ENCODE measurements around the gene PAX4. TPM values are rescaled to one million over a fixed set of nuclear protein-coding genes. Genes with fewer than 3 reads are reported as not detected.

The PAX4 gene
- polyA plus RNA-seq, 3 donors, result not detected

DNA sequence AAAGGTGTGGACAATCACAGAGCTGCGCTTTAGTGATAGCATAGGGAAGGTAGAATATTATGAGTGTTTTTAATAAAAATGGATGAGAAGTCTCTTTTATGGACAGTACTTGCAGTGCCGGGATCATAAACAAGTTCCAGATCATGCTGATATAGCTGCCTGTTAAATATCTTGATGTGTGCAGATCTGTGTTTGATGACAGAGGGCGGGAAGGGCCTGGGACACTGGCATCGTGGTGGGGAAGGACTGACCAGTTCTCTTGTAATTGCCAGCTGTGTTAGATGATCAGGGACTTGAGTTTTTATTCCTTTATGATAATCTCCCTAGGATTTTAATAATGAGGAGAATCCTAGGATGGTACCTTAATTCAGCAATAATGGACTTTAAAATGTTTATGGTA is 48.7 kb upstream of the PAX4 start:
- no peaks in the 10 kb centered on the region for H3K9me3 ChIP-seq (replicated peaks in 1 of 2; ENCODE audit: control insufficient read depth in 1 of 2, insufficient read depth in 1 of 2, low read length in 2 of 2)
- H3K4me3 Mint-ChIP-seq, result no peak overlapping the region
- no peaks in the 10 kb centered on the region for H3K27me3 Mint-ChIP-seq (ENCODE audit: low read depth in 3 of 3)
- H3K4me1 ChIP-seq (ENCODE audit: control insufficient read depth in 1 of 2, insufficient read depth in 2 of 2, low read length in 2 of 2), result peaks cover 18 to 24% of the 10 kb centered on the region in 2 donors
- no peak overlapping the region for H3K9ac ChIP-seq (ENCODE audit: insufficient read depth, low read length, poor library complexity, severe bottlenecking)
- no peak for DNase-seq
- 93% methylated on average over 2 of the region's 4 CpGs for WGBS (ENCODE audit: insufficient coverage)
- no peaks in the 10 kb centered on the region for H3K27me3 ChIP-seq (ENCODE audit: control insufficient read depth in 2 of 2, insufficient read depth in 2 of 2, low read length in 2 of 2)
- no peak overlapping the region for H2AFZ ChIP-seq (ENCODE audit: insufficient read depth, low read depth, low read length, poor library complexity, severe bottlenecking)
- TF ChIP-seq, protein P1, sequence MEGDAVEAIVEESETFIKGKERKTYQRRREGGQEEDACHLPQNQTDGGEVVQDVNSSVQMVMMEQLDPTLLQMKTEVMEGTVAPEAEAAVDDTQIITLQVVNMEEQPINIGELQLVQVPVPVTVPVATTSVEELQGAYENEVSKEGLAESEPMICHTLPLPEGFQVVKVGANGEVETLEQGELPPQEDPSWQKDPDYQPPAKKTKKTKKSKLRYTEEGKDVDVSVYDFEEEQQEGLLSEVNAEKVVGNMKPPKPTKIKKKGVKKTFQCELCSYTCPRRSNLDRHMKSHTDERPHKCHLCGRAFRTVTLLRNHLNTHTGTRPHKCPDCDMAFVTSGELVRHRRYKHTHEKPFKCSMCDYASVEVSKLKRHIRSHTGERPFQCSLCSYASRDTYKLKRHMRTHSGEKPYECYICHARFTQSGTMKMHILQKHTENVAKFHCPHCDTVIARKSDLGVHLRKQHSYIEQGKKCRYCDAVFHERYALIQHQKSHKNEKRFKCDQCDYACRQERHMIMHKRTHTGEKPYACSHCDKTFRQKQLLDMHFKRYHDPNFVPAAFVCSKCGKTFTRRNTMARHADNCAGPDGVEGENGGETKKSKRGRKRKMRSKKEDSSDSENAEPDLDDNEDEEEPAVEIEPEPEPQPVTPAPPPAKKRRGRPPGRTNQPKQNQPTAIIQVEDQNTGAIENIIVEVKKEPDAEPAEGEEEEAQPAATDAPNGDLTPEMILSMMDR (IDR thresholded peaks at IDR 0.05), result no peak
- peaks cover 29 to 46% of the 10 kb centered on the region in 2 donors for H3K36me3 Mint-ChIP-seq
- peaks cover 33% of the 10 kb centered on the region for H3K4me1 Mint-ChIP-seq
- H3K4me2 ChIP-seq (replicated peaks; ENCODE audit: extremely low read depth, low read length, poor library complexity, severe bottlenecking), result no peak overlapping the region
- no peaks in the 10 kb centered on the region for H3K9me3 Mint-ChIP-seq
- peaks cover 98% of the 10 kb centered on the region for H3K79me2 ChIP-seq (ENCODE audit: insufficient read depth, low read length)
- H4K20me1 ChIP-seq (ENCODE audit: insufficient read depth, low read length), result peaks cover 90% of the 10 kb centered on the region
- intact Hi-C loops (cut with micrococcal nuclease), result no loop called here
- H3K36me3 ChIP-seq (replicated peaks in 1 of 2; ENCODE audit: control insufficient read depth in 1 of 2, insufficient read depth in 2 of 2, low read length in 2 of 2), result peaks cover 6 to 68% of the 10 kb centered on the region in 2 donors
- H3K4me3 ChIP-seq (replicated peaks in 1 of 3; ENCODE audit: low read depth in 2 of 3, low read length in 3 of 3), result no peak overlapping the region
- H3K27ac ChIP-seq (ENCODE audit: low read depth in 1 of 2, low read length in 2 of 2), result peak overlapping the region in 1 of 2 donors; percentile 70
- H3K27ac Mint-ChIP-seq, result peak overlapping the region in 4 of 7 donors; percentile 46 to 87 (median 66)

DNA sequence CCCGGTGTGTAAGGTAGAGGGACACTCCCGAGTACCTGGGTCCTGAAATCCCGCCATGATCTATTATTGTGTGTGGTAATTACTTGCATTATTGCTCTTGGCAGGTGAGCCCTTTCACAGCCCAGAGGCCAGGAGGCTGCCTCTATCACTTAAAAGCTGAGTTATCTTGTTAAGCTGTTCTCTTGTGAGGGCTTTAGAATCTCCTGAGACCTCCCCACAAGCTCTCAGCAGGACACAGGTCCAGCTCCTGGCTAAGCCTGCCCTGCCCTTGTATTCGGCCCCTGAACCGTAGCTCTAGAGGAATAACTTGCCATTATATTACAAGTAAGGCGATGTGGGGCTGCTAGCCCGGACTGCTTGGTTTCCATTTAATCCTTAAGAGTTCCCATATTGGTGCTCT is 48.0 kb upstream of the PAX4 start:
- Histone ChIP-seq H3K27ac (ENCODE audit: low read depth in 1 of 2, low read length in 2 of 2) (peak overlapping the region in 1 of 2 donors; percentile 70), H3K36me3 (replicated peaks in 1 of 2; ENCODE audit: control insufficient read depth in 1 of 2, insufficient read depth in 2 of 2, low read length in 2 of 2) (peaks cover 7 to 69% of the 10 kb centered on the region in 2 donors), H3K79me2 (ENCODE audit: insufficient read depth, low read length) (peaks cover 98% of the 10 kb centered on the region), H3K9me3 (replicated peaks in 1 of 2; ENCODE audit: control insufficient read depth in 1 of 2, insufficient read depth in 1 of 2, low read length in 2 of 2) (no peaks in the 10 kb centered on the region), H3K9ac (ENCODE audit: insufficient read depth, low read length, poor library complexity, severe bottlenecking) (no peak overlapping the region), H2AFZ (ENCODE audit: insufficient read depth, low read depth, low read length, poor library complexity, severe bottlenecking) (no peak overlapping the region), H4K20me1 (ENCODE audit: insufficient read depth, low read length) (peaks cover 90% of the 10 kb centered on the region), H3K27me3 (ENCODE audit: control insufficient read depth in 2 of 2, insufficient read depth in 2 of 2, low read length in 2 of 2) (no peaks in the 10 kb centered on the region), H3K4me1 (ENCODE audit: control insufficient read depth in 1 of 2, insufficient read depth in 2 of 2, low read length in 2 of 2) (peaks cover 18 to 24% of the 10 kb centered on the region in 2 donors), H3K4me3 (replicated peaks in 1 of 3; ENCODE audit: low read depth in 2 of 3, low read length in 3 of 3) (no peak overlapping the region), H3K4me2 (replicated peaks; ENCODE audit: extremely low read depth, low read length, poor library complexity, severe bottlenecking) (no peak overlapping the region)
- H3K4me3 Mint-ChIP-seq, result no peak overlapping the region
- 100% methylated on average over 5 of the region's 7 CpGs for WGBS (ENCODE audit: insufficient coverage)
- no peaks in the 10 kb centered on the region for H3K27me3 Mint-ChIP-seq (ENCODE audit: low read depth in 3 of 3)
- TF ChIP-seq, protein P1 (IDR thresholded peaks at IDR 0.05), result no peak
- H3K4me1 Mint-ChIP-seq, result peaks cover 33% of the 10 kb centered on the region
- intact Hi-C loops (cut with micrococcal nuclease), result no loop called here
- H3K27ac Mint-ChIP-seq, result peak overlapping the region in 3 of 7 donors; percentile 69 to 87 (median 70)
- H3K9me3 Mint-ChIP-seq, result no peaks in the 10 kb centered on the region
- no peak for DNase-seq
- peaks cover 33 to 51% of the 10 kb centered on the region in 2 donors for H3K36me3 Mint-ChIP-seq
